Progenitor cell of endocrine pancreas (in vitro differentiated cells): Measurements from ENCODE around the gene ATOSA. TPM values are rescaled to one million over a fixed set of nuclear protein-coding genes. Genes with fewer than 3 reads are reported as not detected.

Experiments
- DNase-seq: peaks from one replicate; pipeline ENCODE4 v3.0.0; 2021; ENCODE audit warnings: low spot score; ENCODE audit not compliant: unreplicated experiment
- H3K27ac Mint-ChIP-seq: 2 replicates; pipeline ENCODE4 v1.8.0; 2021; ENCODE audit warnings: mild to moderate bottlenecking, moderate library complexity, mixed read lengths
- H3K27me3 Mint-ChIP-seq: 2 replicates; pipeline ENCODE4 v1.8.0; 2021; ENCODE audit warnings: mixed read lengths
- H3K36me3 Mint-ChIP-seq: 2 replicates; pipeline ENCODE4 v1.8.0; 2022; ENCODE audit warnings: mixed read lengths; ENCODE audit not compliant: insufficient read depth
- H3K4me1 Mint-ChIP-seq: 2 replicates; pipeline ENCODE4 v1.8.0; 2021; ENCODE audit warnings: low read depth, mixed read lengths
- H3K4me3 Mint-ChIP-seq: 2 replicates; pipeline ENCODE4 v1.8.0; 2021; ENCODE audit warnings: low read depth, mild to moderate bottlenecking, moderate library complexity, mixed read lengths
- H3K9me3 Mint-ChIP-seq: 2 replicates; pipeline ENCODE4 v1.8.0; 2021; ENCODE audit warnings: low read depth, mixed read lengths
- total RNA-seq: library from RNA; stranded (reverse); gene quantifications from 2 replicates; pipeline ENCODE4 v1.2.1, GENCODE V29; 2021
- TF ChIP-seq, protein P1 (sequence below): fragments of 200-600 bp; sonication (generic); IDR thresholded peaks from one replicate; pipeline ENCODE4 v1.5.0; 2021; ENCODE audit warnings: antibody characterized with exemption, mild to moderate bottlenecking; ENCODE audit not compliant: unreplicated experiment

The ATOSA gene
- total RNA-seq, 1 donor from 2014 or later = 56.9 TPM

- H3K27ac Mint-ChIP-seq = no peak overlapping the region
- no peak for DNase-seq
- TF ChIP-seq, protein P1, sequence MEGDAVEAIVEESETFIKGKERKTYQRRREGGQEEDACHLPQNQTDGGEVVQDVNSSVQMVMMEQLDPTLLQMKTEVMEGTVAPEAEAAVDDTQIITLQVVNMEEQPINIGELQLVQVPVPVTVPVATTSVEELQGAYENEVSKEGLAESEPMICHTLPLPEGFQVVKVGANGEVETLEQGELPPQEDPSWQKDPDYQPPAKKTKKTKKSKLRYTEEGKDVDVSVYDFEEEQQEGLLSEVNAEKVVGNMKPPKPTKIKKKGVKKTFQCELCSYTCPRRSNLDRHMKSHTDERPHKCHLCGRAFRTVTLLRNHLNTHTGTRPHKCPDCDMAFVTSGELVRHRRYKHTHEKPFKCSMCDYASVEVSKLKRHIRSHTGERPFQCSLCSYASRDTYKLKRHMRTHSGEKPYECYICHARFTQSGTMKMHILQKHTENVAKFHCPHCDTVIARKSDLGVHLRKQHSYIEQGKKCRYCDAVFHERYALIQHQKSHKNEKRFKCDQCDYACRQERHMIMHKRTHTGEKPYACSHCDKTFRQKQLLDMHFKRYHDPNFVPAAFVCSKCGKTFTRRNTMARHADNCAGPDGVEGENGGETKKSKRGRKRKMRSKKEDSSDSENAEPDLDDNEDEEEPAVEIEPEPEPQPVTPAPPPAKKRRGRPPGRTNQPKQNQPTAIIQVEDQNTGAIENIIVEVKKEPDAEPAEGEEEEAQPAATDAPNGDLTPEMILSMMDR = no peak
- H3K4me3 Mint-ChIP-seq = no peak overlapping the region
- no peaks in the 10 kb centered on the region for H3K27me3 Mint-ChIP-seq
- H3K4me1 Mint-ChIP-seq = peaks cover 7% of the 10 kb centered on the region
- no peaks in the 10 kb centered on the region for H3K36me3 Mint-ChIP-seq
- H3K9me3 Mint-ChIP-seq = no peaks in the 10 kb centered on the region
These were observed 4.4 kb upstream of the ATOSA start for GRCh38 chr15:52683580-52683979.

- TF ChIP-seq, protein P1 = no peak
- no peaks in the 10 kb centered on the region for H3K9me3 Mint-ChIP-seq
- H3K27me3 Mint-ChIP-seq = no peaks in the 10 kb centered on the region
- H3K4me1 Mint-ChIP-seq = peaks cover 10% of the 10 kb centered on the region
- H3K36me3 Mint-ChIP-seq = no peaks in the 10 kb centered on the region
- DNase-seq = no peak
- H3K4me3 Mint-ChIP-seq = no peak overlapping the region
- H3K27ac Mint-ChIP-seq = no peak overlapping the region
These were observed 3.6 kb upstream of the ATOSA start for GRCh38 chr15:52682781-52683180.

DNA sequence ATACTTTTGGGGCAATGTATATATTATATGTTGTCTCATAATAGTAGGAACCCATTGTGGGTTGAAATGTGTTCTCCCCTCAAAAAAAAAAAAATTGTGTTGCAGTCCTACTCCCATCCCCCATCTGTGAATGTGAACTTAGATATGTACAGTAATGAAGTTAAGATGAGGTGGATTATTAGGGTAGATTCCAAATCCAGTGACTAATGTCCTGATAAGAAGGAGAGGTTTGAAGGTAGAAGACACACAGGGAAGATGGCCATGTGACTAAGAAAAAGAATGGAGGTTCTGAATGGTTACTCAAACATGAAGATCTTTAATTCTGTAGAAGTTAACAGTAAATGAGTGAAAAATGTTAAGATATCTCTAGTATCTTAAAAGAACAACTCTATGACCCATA, 3.0 kb upstream of the ATOSA start:
- Mint-ChIP-seq H3K4me1 (peaks cover 13% of the 10 kb centered on the region), H3K36me3 (no peaks in the 10 kb centered on the region), H3K27ac (no peak overlapping the region), H3K4me3 (no peak overlapping the region), H3K9me3 (no peaks in the 10 kb centered on the region), H3K27me3 (no peaks in the 10 kb centered on the region)
- TF ChIP-seq, protein P1 = no peak
- DNase-seq = no peak

- DNase-seq = no peak
- TF ChIP-seq, protein P1 = no peak
- H3K4me1 Mint-ChIP-seq = peaks cover 15% of the 10 kb centered on the region
- no peaks in the 10 kb centered on the region for H3K27me3 Mint-ChIP-seq
- no peaks in the 10 kb centered on the region for H3K36me3 Mint-ChIP-seq
- H3K27ac Mint-ChIP-seq = no peak overlapping the region
- no peak overlapping the region for H3K4me3 Mint-ChIP-seq
- no peaks in the 10 kb centered on the region for H3K9me3 Mint-ChIP-seq
These were observed 2.3 kb upstream of the ATOSA start for GRCh38 chr15:52681441-52681840.

DNA sequence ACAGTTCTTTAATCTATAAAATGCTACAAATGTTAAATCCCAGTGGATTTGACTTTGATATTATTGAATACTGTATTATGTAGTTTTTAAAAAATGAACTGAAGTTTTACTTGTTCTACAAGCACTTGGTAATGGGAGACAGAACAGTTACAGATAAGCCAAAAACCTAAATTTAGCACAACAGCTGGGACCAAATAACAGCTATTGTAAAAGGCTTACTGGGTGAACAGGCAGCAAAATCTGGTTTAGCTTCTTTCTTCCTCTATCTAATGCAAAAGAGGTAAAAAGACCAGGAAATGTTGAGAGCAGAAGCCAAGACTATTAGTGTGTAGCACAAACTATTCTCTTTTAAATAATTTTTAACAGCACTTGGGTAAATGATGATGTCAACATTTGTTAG, 1.6 kb upstream of the ATOSA start:
- Mint-ChIP-seq H3K27me3 (no peaks in the 10 kb centered on the region), H3K27ac (no peak overlapping the region), H3K36me3 (peaks cover 2% of the 10 kb centered on the region), H3K9me3 (no peaks in the 10 kb centered on the region), H3K4me3 (no peak overlapping the region), H3K4me1 (peaks cover 20% of the 10 kb centered on the region)
- DNase-seq = no peak
- TF ChIP-seq, protein P1 = no peak
